Fibroblast of the aortic adventitia (primary cell): Measurements from ENCODE around the gene DRAM2. TPM values are rescaled to one million over a fixed set of nuclear protein-coding genes. Genes with fewer than 3 reads are reported as not detected.
A peak's percentile ranks its signal among the peaks of the same experiment; 100 is the strongest.
"Not testable (repeated sequence)": the region's sequence is repeated elsewhere in the genome, so short reads cannot be mapped to it uniquely, and the experiment has no call there.

ENCODE experiments used
- DNase-seq: peaks from one replicate; pipeline ENCODE4 v3.0.0-alpha.2; 2010; ENCODE audit warnings: low read depth
- H3K4me3 ChIP-seq: 2 replicates; pipeline ENCODE4 v1.5.1; 2011; ENCODE audit warnings: low read depth, mild to moderate bottlenecking, control low read depth, low read length, moderate library complexity
- CTCF ChIP-seq: IDR thresholded peaks from 2 replicates; pipeline ENCODE4 v1.5.1; 2011; ENCODE audit warnings: mild to moderate bottlenecking, low read length, control low read depth, inconsistent platforms; ENCODE audit not compliant: insufficient read depth
- small RNA-seq: library from RNA; depleted of rRNA; stranded (forward); fragments of <200 nt; gene quantifications from one replicate; pipeline ENCODE3, GENCODE V24; 2012
- total RNA-seq: library from RNA; depleted of rRNA; stranded (reverse); fragments of >200 nt; gene quantifications from 2 replicates; pipeline ENCODE4 v1.2.3, GENCODE V29; 2012; ENCODE audit warnings: low replicate concordance

DRAM2 gene
- total RNA-seq, 1 donor, result 60.9 TPM

GRCh38 chr1:111084999-111085398 lies 54.9 kb downstream of the DRAM2 start:
- no peak overlapping the region for H3K4me3 ChIP-seq
- DNase-seq, result no peak
- no peak for TF ChIP-seq CTCF

GRCh38 chr1:111082421-111083203 lies 57.3 kb downstream of the DRAM2 start:
- no peak overlapping the region for H3K4me3 ChIP-seq
- DNase-seq, result peak; percentile 84
- no peak for TF ChIP-seq CTCF

GRCh38 chr1:111079329-111079728 lies 60.6 kb downstream of the DRAM2 start:
- not testable (repeated sequence) for H3K4me3 ChIP-seq, DNase-seq

GRCh38 chr1:111077312-111077711 lies 62.6 kb downstream of the DRAM2 start:
- DNase-seq, H3K4me3 ChIP-seq: not testable (repeated sequence)

Small RNA genes lying within 50 kb of the gene (small RNA-seq; reads per million reads assigned to genes)
- gene AL355816.1, result not detected

Other genes with a start within 250 kb of the DRAM2 start
- gene LRIF1, start 176.2 kb downstream of the DRAM2 start, total RNA-seq, result 15.2 and 19.5 TPM in 2 replicates
- 34.0 and 40.7 TPM in 2 replicates for gene CEPT1, start 130 bp upstream of the DRAM2 start, total RNA-seq
- gene DENND2D, start 60.6 kb upstream of the DRAM2 start, total RNA-seq, result 2.9 and 3.0 TPM in 2 replicates
- gene CHI3L2, start 87.6 kb upstream of the DRAM2 start, total RNA-seq, result 6.2 and 10.5 TPM in 2 replicates
- gene CHIA, start 150.8 kb upstream of the DRAM2 start, total RNA-seq, result not detected in 2 replicates